PC-3 (cell line): ENCODE data around the gene SNAI3. TPM values are rescaled to one million over a fixed set of nuclear protein-coding genes. Genes with fewer than 3 reads are reported as not detected.

Experiments
- ATAC-seq: fragments of 200-7000 bp; cut with Tn5 transposase; 2 replicates; pipeline ENCODE4 v1.9.1; 2020; ENCODE audit warnings: mild to moderate bottlenecking, moderate library complexity
- BruUV-seq: library from RNA; stranded (reverse); fragments of 400-500 nt; replicated peaks from 2 replicates; lab custom pipeline; 2021; lab: Mats Ljungman, UMichigan
- CTCF ChIA-PET: fragments of 300-600 bp; sonication (Branson Sonifier 250); formaldehyde crosslinking; loops from one replicate; lab custom pipeline; 2022; ENCODE audit warnings: antibody characterized with exemption; lab: Charles Lee
- POLR2A ChIA-PET: fragments of 300-600 bp; sonication (Branson Sonifier 250); formaldehyde crosslinking; loops from one replicate; lab custom pipeline; 2022; ENCODE audit warnings: antibody characterized with exemption; ENCODE audit not compliant: unreplicated experiment; lab: Charles Lee
- DNase-seq: peaks from one replicate; pipeline ENCODE4 v3.0.0-alpha.2; 2015
- H2AFZ ChIP-seq: fragments of 300-600 bp; sonication (generic); 2 replicates; pipeline ENCODE4 v1.6.0; 2016; ENCODE audit warnings: antibody characterized with exemption, low read length
- H3F3A ChIP-seq: fragments of 300-600 bp; sonication (generic); one replicate; pipeline ENCODE4 v1.6.0; 2017; ENCODE audit warnings: antibody characterized with exemption, low read length, control low read depth, mild to moderate bottlenecking; ENCODE audit not compliant: unreplicated experiment
- H3K27ac ChIP-seq: fragments of 300-600 bp; sonication (generic); 2 replicates; pipeline ENCODE4 v1.5.1; 2016; ENCODE audit warnings: mild to moderate bottlenecking, low read length
- H3K27me3 ChIP-seq: fragments of 300-600 bp; sonication (generic); 2 replicates; pipeline ENCODE4 v1.6.1; 2016; ENCODE audit warnings: low read length, mixed read lengths
- H3K36me3 ChIP-seq: fragments of 300-600 bp; sonication (generic); 2 replicates; pipeline ENCODE4 v1.6.1; 2016; ENCODE audit warnings: low read depth, mixed run types, low read length, mixed read lengths
- H3K4me1 ChIP-seq: fragments of 300-600 bp; sonication (generic); 2 replicates; pipeline ENCODE4 v1.5.1; 2016; ENCODE audit warnings: low read length; ENCODE audit not compliant: insufficient read depth
- H3K4me2 ChIP-seq: fragments of 300-600 bp; sonication (generic); 2 replicates; pipeline ENCODE4 v1.6.0; 2016; ENCODE audit warnings: low read length
- H3K4me3 ChIP-seq: fragments of 300-600 bp; sonication (generic); 2 replicates; pipeline ENCODE4 v1.5.1; 2016; ENCODE audit warnings: mild to moderate bottlenecking, low read length, mixed read lengths
- H3K79me2 ChIP-seq: fragments of 300-600 bp; sonication (generic); 2 replicates; pipeline ENCODE4 v1.6.1; 2017; ENCODE audit warnings: low read length, mixed read lengths
- H3K9ac ChIP-seq: fragments of 300-600 bp; sonication (generic); 2 replicates; pipeline ENCODE4 v1.6.0; 2016; ENCODE audit warnings: mild to moderate bottlenecking, low read length
- H3K9me2 ChIP-seq: fragments of 300-600 bp; sonication (generic); replicated peaks from 2 replicates; pipeline ENCODE4 v1.6.1; 2016; ENCODE audit warnings: mixed run types, low read length, mixed read lengths
- H3K9me3 ChIP-seq: fragments of 300-600 bp; sonication (generic); 2 replicates; pipeline ENCODE4 v1.6.1; 2016; ENCODE audit warnings: low read length, mixed read lengths
- H4K20me1 ChIP-seq: fragments of 300-600 bp; sonication (generic); 2 replicates; pipeline ENCODE4 v1.6.1; 2016; ENCODE audit warnings: low read length, mixed read lengths
- CTCF ChIP-seq: fragments of 300-600 bp; sonication (generic); conservative IDR thresholded peaks from 2 replicates; pipeline ENCODE4 v1.5.1; 2017; ENCODE audit warnings: antibody characterized with exemption, low read depth, mild to moderate bottlenecking, low read length
- EZH2 ChIP-seq: fragments of 300-600 bp; sonication (generic); IDR thresholded peaks from one replicate; pipeline ENCODE4 v1.6.1; 2017; ENCODE audit warnings: antibody characterized with exemption, mild to moderate bottlenecking, low read length; ENCODE audit not compliant: unreplicated experiment
- EZH2phosphoT487 ChIP-seq: fragments of 300-600 bp; sonication (generic); IDR thresholded peaks from 2 replicates; pipeline ENCODE4 v1.6.1; 2018; ENCODE audit warnings: mild to moderate bottlenecking, antibody characterized with exemption, low read length, borderline replicate concordance
- intact Hi-C: fragments of 100-400 bp; cut with micrococcal nuclease; formaldehyde crosslinking; loops from 2 replicates; pipeline ENCODE4 v1.9.0; 2023
- total RNA-seq: library from RNA; depleted of rRNA; stranded (reverse); fragments of >200 nt; gene quantifications from 2 replicates; pipeline ENCODE4 v1.2.3, GENCODE V29; 2014

Gene SNAI3
- total RNA-seq, 1 experiment from 2014 or later, result 0.22 TPM

GRCh38 chr16:88735616-88736015 is 49.3 kb upstream of the SNAI3 start:
- CTCF ChIA-PET, result no interaction called here
- no peak for TF ChIP-seq EZH2phosphoT487
- H3K36me3 ChIP-seq, result peaks cover 4% of the 10 kb centered on the region
- ATAC-seq, result no peak
- no peak for DNase-seq
- no peaks in the 10 kb centered on the region for H3K79me2 ChIP-seq
- H2AFZ ChIP-seq, result no peak overlapping the region
- no peak overlapping the region for H3K4me2 ChIP-seq
- POLR2A ChIA-PET, result no interaction called here
- H3K9ac ChIP-seq, result no peak overlapping the region
- H3K27ac ChIP-seq, result no peak overlapping the region
- no peaks in the 10 kb centered on the region for H3K4me1 ChIP-seq
- no peaks in the 10 kb centered on the region for H3K27me3 ChIP-seq
- H3K9me3 ChIP-seq, result no peaks in the 10 kb centered on the region
- H3F3A ChIP-seq, result no peaks in the 10 kb centered on the region
- H3K4me3 ChIP-seq, result no peak overlapping the region
- BruUV-seq, result no TSS peak
- intact Hi-C loops, result loop anchor here (2.0 kb wide), 1 partner anchor 49 kb away; the partner anchor contains the start of gene PIEZO1
- H3K9me2 ChIP-seq, result no peaks in the 10 kb centered on the region
- no peaks in the 10 kb centered on the region for H4K20me1 ChIP-seq

- Histone ChIP-seq H3K79me2 (no peaks in the 10 kb centered on the region), H3F3A (no peaks in the 10 kb centered on the region), H3K36me3 (peaks cover 4% of the 10 kb centered on the region), H3K9ac (no peak overlapping the region), H2AFZ (no peak overlapping the region), H3K4me3 (no peak overlapping the region), H4K20me1 (no peaks in the 10 kb centered on the region), H3K9me3 (no peaks in the 10 kb centered on the region), H3K9me2 (no peaks in the 10 kb centered on the region), H3K27ac (no peak overlapping the region), H3K27me3 (no peaks in the 10 kb centered on the region), H3K4me2 (no peak overlapping the region), H3K4me1 (no peaks in the 10 kb centered on the region)
- ChIA-PET POLR2A (no interaction called here), CTCF (no interaction called here)
- BruUV-seq, result no TSS peak
- intact Hi-C loops, result no loop called here
- DNase-seq (no peak), ATAC-seq (no peak)
- TF ChIP-seq EZH2phosphoT487 (no peak), EZH2 (no peak), CTCF (no peak)
Observed at GRCh38 chr16:88735121-88735520, 48.8 kb upstream of the SNAI3 start.

DNA sequence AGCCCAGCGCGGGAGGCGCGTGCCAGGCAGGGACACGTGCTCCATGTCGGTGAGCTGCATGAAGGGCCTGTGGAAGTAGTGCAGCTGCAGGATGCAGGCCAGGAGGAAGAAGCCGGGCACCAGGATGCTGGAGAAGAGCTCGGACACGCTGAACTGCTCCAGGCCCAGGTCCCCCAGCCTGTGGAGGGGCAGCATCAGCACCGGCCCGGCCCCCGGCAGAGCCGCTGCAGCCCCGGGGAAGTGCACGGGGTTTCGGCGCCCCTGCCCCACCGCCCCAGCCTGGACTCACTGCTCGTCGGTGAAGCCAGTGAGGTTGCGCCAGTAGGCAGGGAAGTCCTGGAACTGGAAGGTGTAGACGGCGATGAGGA is 48.0 kb upstream of the SNAI3 start:
- intact Hi-C loops, result no loop called here
- ChIA-PET CTCF (no interaction called here), POLR2A (no interaction called here)
- TF ChIP-seq CTCF, result no peak
- TF ChIP-seq EZH2, result no peak
- no peak for TF ChIP-seq EZH2phosphoT487
- no peak overlapping the region for H3K4me3 ChIP-seq
- H3K9me2 ChIP-seq, result no peaks in the 10 kb centered on the region
- H3K4me1 ChIP-seq, result no peaks in the 10 kb centered on the region
- no peaks in the 10 kb centered on the region for H3K27me3 ChIP-seq
- DNase-seq (no peak), ATAC-seq (no peak)
- no peaks in the 10 kb centered on the region for H3K79me2 ChIP-seq
- H3K9me3 ChIP-seq, result no peaks in the 10 kb centered on the region
- H3F3A ChIP-seq, result no peaks in the 10 kb centered on the region
- no TSS peak for BruUV-seq
- no peak overlapping the region for H3K27ac ChIP-seq
- H3K36me3 ChIP-seq, result peaks cover 4% of the 10 kb centered on the region
- no peaks in the 10 kb centered on the region for H4K20me1 ChIP-seq
- no peak overlapping the region for H2AFZ ChIP-seq
- no peak overlapping the region for H3K4me2 ChIP-seq
- H3K9ac ChIP-seq, result no peak overlapping the region
